Activated T-cell treated with anti-CD3 and anti-CD28 coated beads for 4 hours (primary cell): ENCODE data around the gene ARL15.
A peak's percentile ranks its signal among the peaks of the same experiment; 100 is the strongest.

Experiments used
- DNase-seq: peaks from one replicate; pipeline ENCODE4 v3.0.0-alpha.2; 2020

The ARL15 gene

GRCh38 chr5:54242297-54242696 lies 68.1 kb downstream of the ARL15 start:
- no peak for DNase-seq

- DNase-seq, result no peak
Observed at GRCh38 chr5:54234304-54234933, 76.0 kb downstream of the ARL15 start.

GRCh38 chr5:54230936-54231685 lies 79.3 kb downstream of the ARL15 start:
- DNase-seq, result no peak

- peak; percentile 66 for DNase-seq
Observed at GRCh38 chr5:54229041-54229780, 81.2 kb downstream of the ARL15 start.

- no peak for DNase-seq
Observed at GRCh38 chr5:54227759-54228158, 82.6 kb downstream of the ARL15 start.

- DNase-seq, result no peak
Observed at GRCh38 chr5:54227109-54227508, 83.3 kb downstream of the ARL15 start.

- no peak for DNase-seq
Observed at GRCh38 chr5:54226215-54226614, 84.2 kb downstream of the ARL15 start.

- no peak for DNase-seq
Observed at GRCh38 chr5:54224103-54224826, 86.1 kb downstream of the ARL15 start.

GRCh38 chr5:54222336-54222735 lies 88.0 kb downstream of the ARL15 start:
- DNase-seq, result no peak

- no peak for DNase-seq
Observed at GRCh38 chr5:54221135-54221534, 89.2 kb downstream of the ARL15 start.

- DNase-seq, result no peak
Observed at GRCh38 chr5:54220230-54221040, 89.9 kb downstream of the ARL15 start.

GRCh38 chr5:54217826-54218503 lies 92.4 kb downstream of the ARL15 start:
- no peak for DNase-seq

- DNase-seq, result no peak
Observed at GRCh38 chr5:54215233-54215736, 95.1 kb downstream of the ARL15 start.

- DNase-seq, result no peak
Observed at GRCh38 chr5:54214722-54215121, 95.7 kb downstream of the ARL15 start.

- DNase-seq, result no peak
Observed at GRCh38 chr5:54212331-54212730, 98.0 kb downstream of the ARL15 start.

GRCh38 chr5:54211912-54212311 lies 98.5 kb downstream of the ARL15 start:
- no peak for DNase-seq

GRCh38 chr5:54207566-54207965 lies 102.8 kb downstream of the ARL15 start:
- DNase-seq, result no peak

- no peak for DNase-seq
Observed at GRCh38 chr5:54206580-54207229, 103.7 kb downstream of the ARL15 start.

- no peak for DNase-seq
Observed at GRCh38 chr5:54205918-54206317, 104.5 kb downstream of the ARL15 start.

- no peak for DNase-seq
Observed at GRCh38 chr5:54205453-54205852, 104.9 kb downstream of the ARL15 start.

- DNase-seq, result no peak
Observed at GRCh38 chr5:54197018-54197417, 113.4 kb downstream of the ARL15 start.
